Omental fat pad (tissue), 4 donors: ENCODE data around the gene LIF. TPM values are rescaled to one million over a fixed set of nuclear protein-coding genes. Genes with fewer than 3 reads are reported as not detected.
"Not testable (repeated sequence)": the region's sequence is repeated elsewhere in the genome, so short reads cannot be mapped to it uniquely, and the experiment has no call there.

Experiments used
- ATAC-seq: fragments of 150-250 bp; one replicate; pipeline ENCODE4 v1.9.1; 2016; ENCODE audit warnings: mild to moderate bottlenecking, moderate library complexity; ENCODE audit not compliant: low FRiP score
- DNase-seq: peaks from one replicate; pipeline ENCODE4 v3.0.0-alpha.2; 2019; ENCODE audit warnings: low spot score
- CTCF ChIP-seq, 3 donors: fragments of 450-650 bp; IDR thresholded peaks; one replicate each; pipeline ENCODE4 v1.5.1; 2016 to 2017; ENCODE audit warnings: antibody characterized with exemption in 3 of 3, mild to moderate bottlenecking in 3 of 3, moderate library complexity in 2 of 3
- total RNA-seq, 4 donors: library from RNA; depleted of rRNA; stranded (reverse); fragments of >200 nt; gene quantifications; one replicate each; pipeline ENCODE4 v1.1.0, GENCODE V29; 2016

LIF gene
- total RNA-seq, 4 donors from 2014 or later: 1.3 to 74.7 (median 24.4) TPM

DNA sequence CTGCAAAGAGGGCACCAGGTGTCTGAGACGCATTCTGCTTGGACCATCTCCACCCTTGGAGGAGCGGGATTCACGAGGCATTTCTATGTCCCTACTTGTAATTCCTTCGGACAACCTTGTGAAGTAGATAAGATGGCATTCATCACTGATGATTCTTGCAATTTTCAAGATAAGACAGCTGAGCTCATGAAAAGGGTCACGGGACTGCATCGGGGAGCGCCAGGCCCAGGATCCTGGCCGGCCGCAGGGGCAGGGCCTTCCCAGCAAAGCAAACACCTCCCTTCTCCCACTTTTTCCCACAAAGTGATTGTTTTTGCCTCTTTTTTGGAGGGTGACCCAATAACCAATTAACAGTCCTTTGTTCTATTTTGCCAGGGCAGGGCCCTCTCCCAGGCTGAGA is 8.4 kb downstream of the LIF start:
- ATAC-seq (peak; percentile 2), DNase-seq (no peak)
- TF ChIP-seq CTCF (IDR thresholded peaks at IDR 0.05): no peak

- no peak for DNase-seq
- no peak for ATAC-seq
- no peak for TF ChIP-seq CTCF (IDR thresholded peaks at IDR 0.05)
These were observed 9.7 kb downstream of the LIF start for GRCh38 chr22:30236875-30237274.

GRCh38 chr22:30235687-30236170 is 10.8 kb downstream of the LIF start:
- ATAC-seq: peak; percentile 58
- no peak for DNase-seq
- TF ChIP-seq CTCF (IDR thresholded peaks at IDR 0.05): no peak

DNA sequence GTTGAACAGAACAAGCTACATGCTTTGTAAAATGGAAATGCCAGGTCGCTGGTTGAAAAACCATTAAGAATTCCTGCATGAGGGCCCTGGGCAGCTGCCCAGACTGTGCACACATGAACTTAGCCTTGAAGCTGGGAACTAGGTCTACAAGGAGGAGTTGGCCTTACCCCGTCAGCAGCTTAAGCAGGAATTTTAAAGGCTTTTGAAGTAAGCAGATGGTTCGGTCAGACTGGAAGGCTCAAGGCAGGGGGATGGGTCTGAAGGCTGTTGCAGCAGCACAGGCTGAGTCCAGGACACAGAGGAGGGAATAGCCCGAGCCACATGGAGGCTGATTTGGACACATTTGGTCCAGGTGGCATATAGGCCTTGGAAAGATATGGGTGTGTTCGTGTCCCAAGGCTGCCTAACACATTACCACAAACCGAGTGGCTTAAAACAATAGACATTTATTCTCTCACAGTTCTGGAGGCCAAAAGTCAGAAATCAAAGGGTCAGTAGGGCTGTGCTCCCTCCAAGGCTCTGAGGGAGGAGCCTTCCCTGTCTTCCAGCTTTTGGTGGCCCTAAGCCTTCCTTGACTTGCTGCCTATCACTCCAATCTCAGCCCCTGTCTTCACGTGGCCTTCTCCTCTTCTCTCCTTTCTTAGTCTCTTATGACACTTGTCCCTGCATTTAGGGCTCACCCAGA is 11.6 kb downstream of the LIF start:
- DNase-seq (no peak), ATAC-seq (peak; percentile 34)
- no peak for TF ChIP-seq CTCF (IDR thresholded peaks at IDR 0.05)

DNA sequence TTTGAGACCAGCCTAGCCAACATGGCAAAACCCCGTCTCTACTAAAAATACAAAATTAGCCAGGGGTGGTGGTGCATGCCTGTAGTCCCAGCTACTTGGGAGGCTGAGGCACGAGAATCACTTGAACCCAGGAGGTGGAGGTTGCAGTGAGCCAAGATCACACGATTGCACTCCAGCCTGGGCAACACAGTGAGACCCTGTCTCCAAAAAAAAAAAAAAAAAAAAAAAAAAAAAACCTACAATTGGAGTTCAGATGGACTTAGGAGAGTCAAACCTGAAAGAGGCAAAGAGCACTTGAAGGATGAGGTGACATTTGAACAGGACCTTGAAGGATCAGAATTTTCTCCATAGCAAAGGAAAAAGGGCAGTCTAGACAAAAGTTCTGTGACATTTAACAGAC is 12.2 kb downstream of the LIF start:
- not testable (repeated sequence) for DNase-seq, ATAC-seq

- ATAC-seq (no peak), DNase-seq (no peak)
- no peak for TF ChIP-seq CTCF (IDR thresholded peaks at IDR 0.05)
These were observed 13.0 kb downstream of the LIF start for GRCh38 chr22:30233582-30233981.

DNA sequence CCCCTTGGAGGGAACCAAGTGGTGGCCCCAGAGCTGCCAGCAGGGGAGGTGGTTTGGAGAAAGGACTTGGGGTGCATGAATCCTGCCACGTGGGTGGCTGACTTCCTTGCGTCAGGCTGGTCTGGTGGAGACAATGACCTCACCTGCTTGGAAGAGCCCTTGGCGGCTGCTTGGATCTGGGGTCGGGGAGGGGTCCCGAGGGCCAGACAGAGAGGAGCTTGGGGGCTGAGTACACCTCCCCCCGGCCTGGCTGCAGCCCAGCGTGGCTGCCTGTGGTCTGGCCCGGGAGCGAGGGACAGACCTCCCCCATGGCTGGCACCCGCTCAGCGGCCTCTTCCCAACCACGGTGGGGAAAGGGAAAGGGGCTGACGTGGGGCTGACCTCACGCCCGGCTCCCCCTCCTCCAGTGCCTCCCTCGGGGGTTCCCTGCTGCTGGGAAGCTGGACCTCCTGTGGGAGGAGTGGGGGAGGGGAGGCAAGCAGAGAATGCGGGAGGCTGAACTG is 13.8 kb downstream of the LIF start:
- no peak for ATAC-seq
- TF ChIP-seq CTCF (IDR thresholded peaks at IDR 0.05): no peak
- no peak for DNase-seq
